Mesothelial cell of epicardium (in vitro differentiated cells): ENCODE data around the gene OPALIN. TPM values are rescaled to one million over a fixed set of nuclear protein-coding genes. Genes with fewer than 3 reads are reported as not detected.

Experiments
- DNase-seq, 2 experiments: peaks; one replicate each; pipeline ENCODE4 v3.0.0; 2021; ENCODE audit warnings: low spot score in 2 of 2; ENCODE audit not compliant: unreplicated experiment in 2 of 2
- H3K27ac Mint-ChIP-seq: 2 replicates; pipeline ENCODE4 v1.8.0; 2021; ENCODE audit warnings: mixed read lengths
- H3K27me3 Mint-ChIP-seq: 2 replicates; pipeline ENCODE4 v1.8.0; 2021; ENCODE audit warnings: low read depth, mixed read lengths
- H3K36me3 Mint-ChIP-seq: 2 replicates; pipeline ENCODE4 v1.8.0; 2021; ENCODE audit warnings: mixed read lengths
- H3K4me1 Mint-ChIP-seq: 2 replicates; pipeline ENCODE4 v1.8.0; 2021; ENCODE audit warnings: mixed read lengths
- H3K4me3 Mint-ChIP-seq: 2 replicates; pipeline ENCODE4 v1.8.0; 2021; ENCODE audit warnings: mild to moderate bottlenecking, moderate library complexity, mixed read lengths
- H3K9me3 Mint-ChIP-seq: 2 replicates; pipeline ENCODE4 v1.8.0; 2021; ENCODE audit warnings: mixed read lengths
- total RNA-seq: library from RNA; stranded (reverse); gene quantifications from 3 replicates; pipeline ENCODE4 v1.2.1, GENCODE V29; 2021
- TF ChIP-seq, protein P1 (sequence below): fragments of 200-600 bp; sonication (generic); IDR thresholded peaks from one replicate; pipeline ENCODE4 v1.5.0; 2021; ENCODE audit warnings: antibody characterized with exemption; ENCODE audit not compliant: unreplicated experiment

Gene OPALIN
- total RNA-seq, 1 donor from 2014 or later = not detected

DNA sequence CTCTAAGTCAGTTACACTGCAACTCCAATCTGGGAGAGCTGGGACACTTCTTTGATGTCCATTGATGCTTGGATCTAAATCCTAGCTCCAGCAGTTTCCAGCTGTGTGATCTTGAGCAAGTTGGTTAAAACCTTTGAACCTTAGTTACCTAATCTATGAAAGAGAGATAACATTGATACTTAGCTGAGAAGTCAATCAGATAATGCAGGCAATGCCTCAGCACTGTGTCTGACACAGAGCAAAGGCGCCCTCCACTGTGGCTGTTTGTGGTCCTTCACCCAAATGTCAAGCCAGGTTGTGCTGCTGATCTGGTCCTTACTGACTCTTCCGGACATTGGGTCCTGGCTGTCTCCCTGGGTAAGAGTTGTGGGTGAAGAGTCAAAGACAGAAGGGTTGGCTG is 34.4 kb downstream of the OPALIN start:
- Mint-ChIP-seq H3K4me1 (no peaks in the 10 kb centered on the region), H3K4me3 (no peak overlapping the region), H3K9me3 (no peaks in the 10 kb centered on the region), H3K27ac (no peak overlapping the region), H3K36me3 (no peaks in the 10 kb centered on the region), H3K27me3 (peaks cover 27% of the 10 kb centered on the region)
- DNase-seq = no peak
- TF ChIP-seq, protein P1, sequence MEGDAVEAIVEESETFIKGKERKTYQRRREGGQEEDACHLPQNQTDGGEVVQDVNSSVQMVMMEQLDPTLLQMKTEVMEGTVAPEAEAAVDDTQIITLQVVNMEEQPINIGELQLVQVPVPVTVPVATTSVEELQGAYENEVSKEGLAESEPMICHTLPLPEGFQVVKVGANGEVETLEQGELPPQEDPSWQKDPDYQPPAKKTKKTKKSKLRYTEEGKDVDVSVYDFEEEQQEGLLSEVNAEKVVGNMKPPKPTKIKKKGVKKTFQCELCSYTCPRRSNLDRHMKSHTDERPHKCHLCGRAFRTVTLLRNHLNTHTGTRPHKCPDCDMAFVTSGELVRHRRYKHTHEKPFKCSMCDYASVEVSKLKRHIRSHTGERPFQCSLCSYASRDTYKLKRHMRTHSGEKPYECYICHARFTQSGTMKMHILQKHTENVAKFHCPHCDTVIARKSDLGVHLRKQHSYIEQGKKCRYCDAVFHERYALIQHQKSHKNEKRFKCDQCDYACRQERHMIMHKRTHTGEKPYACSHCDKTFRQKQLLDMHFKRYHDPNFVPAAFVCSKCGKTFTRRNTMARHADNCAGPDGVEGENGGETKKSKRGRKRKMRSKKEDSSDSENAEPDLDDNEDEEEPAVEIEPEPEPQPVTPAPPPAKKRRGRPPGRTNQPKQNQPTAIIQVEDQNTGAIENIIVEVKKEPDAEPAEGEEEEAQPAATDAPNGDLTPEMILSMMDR = no peak

GRCh38 chr10:96322275-96322674 is 36.5 kb downstream of the OPALIN start:
- Mint-ChIP-seq H3K4me3 (no peak overlapping the region), H3K4me1 (no peaks in the 10 kb centered on the region), H3K27me3 (peaks cover 21% of the 10 kb centered on the region), H3K36me3 (no peaks in the 10 kb centered on the region), H3K27ac (no peak overlapping the region), H3K9me3 (no peaks in the 10 kb centered on the region)
- DNase-seq = no peak
- TF ChIP-seq, protein P1 = no peak

- H3K27ac Mint-ChIP-seq = no peak overlapping the region
- H3K4me1 Mint-ChIP-seq = no peaks in the 10 kb centered on the region
- DNase-seq = no peak
- H3K9me3 Mint-ChIP-seq = no peaks in the 10 kb centered on the region
- H3K27me3 Mint-ChIP-seq = peaks cover 19% of the 10 kb centered on the region
- no peaks in the 10 kb centered on the region for H3K36me3 Mint-ChIP-seq
- no peak overlapping the region for H3K4me3 Mint-ChIP-seq
- TF ChIP-seq, protein P1 = no peak
Observed at GRCh38 chr10:96321822-96322221, 37.0 kb downstream of the OPALIN start.

DNA sequence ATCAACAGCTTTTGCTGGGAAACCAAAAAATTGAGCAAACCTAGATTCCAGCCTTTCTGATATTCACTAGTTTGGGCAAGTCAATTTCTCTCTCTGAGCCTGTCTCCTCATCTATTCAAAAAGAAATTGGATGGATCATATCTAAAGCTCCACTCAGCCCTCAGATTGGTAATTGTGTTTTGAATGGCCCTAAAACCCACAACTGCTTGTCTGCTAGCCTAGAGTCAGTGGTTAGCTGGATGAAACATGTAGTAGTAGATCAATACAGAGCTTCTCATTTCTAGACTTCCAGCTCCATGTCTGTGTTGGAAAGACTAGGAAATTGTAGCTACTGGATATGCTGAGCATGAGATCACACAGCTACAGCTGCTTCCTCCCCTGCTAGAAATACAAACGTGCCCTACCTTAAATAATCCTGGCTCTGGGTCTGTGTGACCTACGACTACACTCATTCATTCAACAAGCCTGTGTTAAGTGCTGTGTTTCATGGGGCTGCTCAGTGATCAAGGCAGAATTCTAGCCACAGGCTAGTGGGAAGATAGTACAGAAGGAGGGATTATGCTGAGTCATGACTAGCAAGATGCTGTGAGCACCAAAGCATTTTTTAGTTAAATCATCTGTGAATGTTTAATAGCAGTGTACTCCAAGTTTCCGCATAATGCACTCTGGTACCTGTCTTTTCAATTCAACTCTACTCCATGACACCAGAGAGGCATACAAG is 38.9 kb downstream of the OPALIN start:
- TF ChIP-seq, protein P1 = no peak
- Mint-ChIP-seq H3K27me3 (peaks cover 9% of the 10 kb centered on the region), H3K36me3 (no peaks in the 10 kb centered on the region), H3K27ac (no peak overlapping the region), H3K4me1 (no peaks in the 10 kb centered on the region), H3K9me3 (no peaks in the 10 kb centered on the region), H3K4me3 (no peak overlapping the region)
- no peak for DNase-seq

- H3K9me3 Mint-ChIP-seq = no peaks in the 10 kb centered on the region
- no peaks in the 10 kb centered on the region for H3K4me1 Mint-ChIP-seq
- TF ChIP-seq, protein P1 = no peak
- no peaks in the 10 kb centered on the region for H3K27me3 Mint-ChIP-seq
- H3K4me3 Mint-ChIP-seq = no peak overlapping the region
- DNase-seq = no peak
- H3K27ac Mint-ChIP-seq = no peak overlapping the region
- no peaks in the 10 kb centered on the region for H3K36me3 Mint-ChIP-seq
Observed at GRCh38 chr10:96317067-96317833, 41.6 kb downstream of the OPALIN start.
